ENCODE data around the gene FOSL1.

Gene FOSL1

GRCh38 chr11:65900125-65900898, at the start of gene FOSL1:
FOSL1 (minus strand) TSS chr11:65900388; CDS start chr11:65900339, 49 bp downstream.
- DNase-seq (ENCODE audit: low read depth in 2 of 2, low spot score in 1 of 2) = peak; percentile 69 to 83

GRCh38 chr11:65947603-65948125, 47.5 kb upstream of the FOSL1 start:
- no peak for DNase-seq (ENCODE audit: low read depth in 2 of 2, low spot score in 1 of 2)

- DNase-seq (ENCODE audit: low read depth in 2 of 2, low spot score in 1 of 2) = no peak
Observed at GRCh38 chr11:65947133-65947532, 46.9 kb upstream of the FOSL1 start.

- DNase-seq (ENCODE audit: low read depth in 2 of 2, low spot score in 1 of 2) = no peak
Observed at GRCh38 chr11:65946655-65947054, 46.5 kb upstream of the FOSL1 start.

GRCh38 chr11:65945941-65946558, 45.9 kb upstream of the FOSL1 start:
- no peak for DNase-seq (ENCODE audit: low read depth in 2 of 2, low spot score in 1 of 2)

GRCh38 chr11:65945430-65945911, 45.3 kb upstream of the FOSL1 start, which contains the start of gene TSGA10IP:
TSGA10IP (plus strand) TSS chr11:65945480; CDS start chr11:65945676, 196 bp downstream.
- no peak for DNase-seq (ENCODE audit: low read depth in 2 of 2, low spot score in 1 of 2)

GRCh38 chr11:65944767-65945166, 44.6 kb upstream of the FOSL1 start:
- DNase-seq (ENCODE audit: low read depth in 2 of 2, low spot score in 1 of 2) = no peak

GRCh38 chr11:65944191-65944590, 44.0 kb upstream of the FOSL1 start:
- DNase-seq (ENCODE audit: low read depth in 2 of 2, low spot score in 1 of 2) = no peak

GRCh38 chr11:65942531-65942930, 42.3 kb upstream of the FOSL1 start:
- DNase-seq (ENCODE audit: low read depth in 2 of 2, low spot score in 1 of 2) = no peak

GRCh38 chr11:65941720-65942310, 41.6 kb upstream of the FOSL1 start:
- no peak for DNase-seq (ENCODE audit: low read depth in 2 of 2, low spot score in 1 of 2)

- DNase-seq (ENCODE audit: low read depth in 2 of 2, low spot score in 1 of 2) = no peak
Observed at GRCh38 chr11:65937766-65938165, 37.6 kb upstream of the FOSL1 start.

- DNase-seq (ENCODE audit: low read depth in 2 of 2, low spot score in 1 of 2) = no peak
Observed at GRCh38 chr11:65934014-65934413, 33.8 kb upstream of the FOSL1 start.

GRCh38 chr11:65932558-65932919, 32.4 kb upstream of the FOSL1 start:
- DNase-seq (ENCODE audit: low read depth in 2 of 2, low spot score in 1 of 2) = no peak

- no peak for DNase-seq (ENCODE audit: low read depth in 2 of 2, low spot score in 1 of 2)
Observed at GRCh38 chr11:65931773-65932557, 31.8 kb upstream of the FOSL1 start.

- DNase-seq (ENCODE audit: low read depth in 2 of 2, low spot score in 1 of 2) = no peak
Observed at GRCh38 chr11:65928667-65929066, 28.5 kb upstream of the FOSL1 start.

- DNase-seq (ENCODE audit: low read depth in 2 of 2, low spot score in 1 of 2) = peak; percentile 36 to 56
Observed at GRCh38 chr11:65927904-65928397, 27.8 kb upstream of the FOSL1 start.

- no peak for DNase-seq (ENCODE audit: low read depth in 2 of 2, low spot score in 1 of 2)
Observed at GRCh38 chr11:65925397-65925796, 25.2 kb upstream of the FOSL1 start.

GRCh38 chr11:65922565-65922964, 22.4 kb upstream of the FOSL1 start:
- no peak for DNase-seq (ENCODE audit: low read depth in 2 of 2, low spot score in 1 of 2)

GRCh38 chr11:65921876-65922275, 21.7 kb upstream of the FOSL1 start:
- no peak for DNase-seq (ENCODE audit: low read depth in 2 of 2, low spot score in 1 of 2)

GRCh38 chr11:65921033-65921555, 20.9 kb upstream of the FOSL1 start:
- DNase-seq (ENCODE audit: low read depth in 2 of 2, low spot score in 1 of 2) = no peak

GRCh38 chr11:65920372-65920802, 20.2 kb upstream of the FOSL1 start:
- DNase-seq (ENCODE audit: low read depth in 2 of 2, low spot score in 1 of 2) = no peak
